NCI-H446 treated with DMSO at 0.1 percent for 48 hours (cell line): Measurements from ENCODE around the gene ALG2.

ENCODE experiments used
- DNase-seq: peaks from one replicate; lab custom pipeline; 2025; lab: John Stamatoyannopoulos, UW

Gene ALG2, protein sequence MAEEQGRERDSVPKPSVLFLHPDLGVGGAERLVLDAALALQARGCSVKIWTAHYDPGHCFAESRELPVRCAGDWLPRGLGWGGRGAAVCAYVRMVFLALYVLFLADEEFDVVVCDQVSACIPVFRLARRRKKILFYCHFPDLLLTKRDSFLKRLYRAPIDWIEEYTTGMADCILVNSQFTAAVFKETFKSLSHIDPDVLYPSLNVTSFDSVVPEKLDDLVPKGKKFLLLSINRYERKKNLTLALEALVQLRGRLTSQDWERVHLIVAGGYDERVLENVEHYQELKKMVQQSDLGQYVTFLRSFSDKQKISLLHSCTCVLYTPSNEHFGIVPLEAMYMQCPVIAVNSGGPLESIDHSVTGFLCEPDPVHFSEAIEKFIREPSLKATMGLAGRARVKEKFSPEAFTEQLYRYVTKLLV

DNA sequence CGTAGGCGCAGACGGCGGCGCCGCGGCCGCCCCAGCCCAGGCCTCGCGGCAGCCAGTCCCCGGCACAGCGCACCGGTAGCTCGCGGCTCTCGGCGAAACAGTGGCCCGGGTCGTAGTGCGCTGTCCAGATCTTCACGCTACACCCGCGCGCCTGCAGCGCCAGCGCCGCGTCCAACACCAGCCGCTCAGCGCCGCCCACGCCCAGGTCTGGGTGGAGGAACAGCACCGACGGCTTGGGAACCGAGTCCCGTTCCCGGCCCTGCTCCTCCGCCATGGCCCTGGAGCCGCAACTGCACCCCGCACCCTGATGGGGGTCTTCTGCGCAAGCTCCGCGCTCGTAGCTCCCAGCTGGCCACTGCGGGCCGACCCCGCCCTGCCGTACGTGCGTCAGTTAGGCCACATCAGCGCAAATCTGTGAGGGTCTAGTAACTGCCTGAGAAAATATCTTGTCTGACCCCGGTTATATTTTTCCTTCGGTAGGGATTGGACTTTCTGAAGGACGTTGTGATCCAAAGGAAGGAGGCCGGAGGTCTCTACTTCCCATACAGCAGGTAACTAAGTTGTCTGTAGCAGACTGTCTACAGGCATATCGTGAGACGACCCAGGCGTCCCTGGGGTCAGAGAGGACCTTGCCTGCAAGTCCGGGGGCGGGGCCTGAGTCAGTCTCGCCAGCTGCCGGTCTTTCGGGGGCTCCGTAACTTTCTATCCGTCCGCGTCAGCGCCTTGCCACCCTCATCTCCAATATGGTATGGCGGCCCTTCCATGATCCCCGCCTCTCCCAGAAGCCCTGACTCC is at the start of gene ALG2, which contains the start of gene SEC61B:
Gene ALG2 (minus strand): TSS at position 322 of the 795 bp plus-strand sequence. CDS start 48 bp downstream, at position 274.
Gene SEC61B (plus strand): TSS at position 662 of the 795 bp plus-strand sequence. CDS start 82 bp downstream, at position 744.
- DNase-seq: peak; percentile 83

GRCh38 chr9:99270491-99270890 is 48.7 kb upstream of the ALG2 start:
- no peak for DNase-seq

- no peak for DNase-seq
These were observed 47.7 kb upstream of the ALG2 start for GRCh38 chr9:99269416-99269815.

DNA sequence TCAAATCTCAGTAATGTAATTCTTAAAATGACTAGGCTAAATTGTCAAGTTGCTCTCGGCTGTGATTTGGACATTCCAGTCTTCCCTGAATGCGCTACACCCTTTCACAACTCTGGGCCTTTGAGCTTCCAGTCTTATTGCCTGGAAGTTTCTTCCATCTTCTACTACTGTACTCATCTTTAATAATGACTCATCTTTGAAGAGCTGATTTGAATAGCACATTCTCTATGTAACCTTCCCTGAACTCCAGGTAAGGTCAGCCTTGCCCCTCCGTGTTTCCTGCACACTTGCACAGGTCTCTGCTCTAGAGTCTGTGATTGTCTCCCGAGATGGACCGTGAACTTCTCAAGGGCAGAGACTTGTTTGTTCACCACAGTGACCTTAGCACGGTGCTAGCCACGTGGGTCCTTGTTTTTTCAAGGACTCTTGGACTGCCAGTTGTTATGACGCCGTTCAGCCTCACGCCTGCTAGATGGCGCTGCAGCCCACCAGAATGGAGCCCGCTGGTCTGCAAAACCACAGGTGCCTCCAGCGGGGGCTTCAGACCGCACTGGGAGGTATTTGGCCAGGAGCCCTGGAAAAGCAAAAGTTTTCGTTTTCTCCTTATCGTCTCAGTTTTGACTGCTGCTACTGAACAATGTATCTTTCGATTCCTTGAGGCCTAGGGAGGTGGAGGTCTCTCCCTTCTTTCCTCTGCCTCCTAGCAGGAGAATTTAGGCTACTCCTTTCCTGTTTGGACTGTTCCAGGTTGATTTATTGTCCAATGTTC is 44.7 kb upstream of the ALG2 start:
- no peak for DNase-seq

GRCh38 chr9:99265691-99266090 is 43.9 kb upstream of the ALG2 start:
- DNase-seq: no peak

GRCh38 chr9:99264070-99264680 is 42.4 kb upstream of the ALG2 start:
- no peak for DNase-seq

GRCh38 chr9:99262949-99263418 is 41.2 kb upstream of the ALG2 start:
- no peak for DNase-seq

- no peak for DNase-seq
These were observed 40.2 kb upstream of the ALG2 start for GRCh38 chr9:99261923-99262322.

GRCh38 chr9:99259231-99259918 is 37.6 kb upstream of the ALG2 start:
- no peak for DNase-seq

- no peak for DNase-seq
These were observed 36.1 kb upstream of the ALG2 start for GRCh38 chr9:99257723-99258389.

GRCh38 chr9:99255651-99256050 is 33.9 kb upstream of the ALG2 start:
- DNase-seq: no peak

DNA sequence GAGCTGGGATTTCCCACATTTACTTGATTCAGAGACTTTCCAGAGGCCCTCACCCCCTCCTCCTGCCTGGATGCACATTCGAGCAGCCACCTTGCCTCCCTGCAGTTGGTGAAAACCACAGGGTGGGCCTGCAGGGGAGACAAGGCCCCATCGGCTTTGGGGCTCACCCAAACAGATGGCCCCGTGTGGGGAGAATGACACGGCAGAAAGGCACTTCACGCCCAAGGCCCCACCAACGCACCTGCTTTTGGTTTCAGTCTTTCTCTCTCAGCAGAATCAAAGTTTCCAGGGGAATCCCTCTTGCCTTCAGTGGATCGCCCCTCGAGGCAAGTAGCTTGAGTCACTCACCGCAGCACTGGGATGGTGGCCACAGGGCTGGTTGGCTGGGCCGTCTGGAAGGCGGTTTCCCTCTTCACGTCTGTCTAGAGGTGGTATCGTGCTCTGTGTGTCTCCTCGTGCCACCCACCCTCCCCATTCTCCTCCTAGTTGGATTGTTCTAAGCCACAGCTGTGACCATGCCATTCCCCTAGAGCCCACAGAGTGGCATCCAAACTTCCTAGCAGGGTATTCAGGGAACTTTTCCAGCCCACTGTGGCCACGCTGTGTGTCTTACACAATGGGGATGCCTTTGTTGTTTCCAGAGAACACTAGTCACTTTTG is 32.2 kb upstream of the ALG2 start:
- no peak for DNase-seq

- no peak for DNase-seq
These were observed 31.4 kb upstream of the ALG2 start for GRCh38 chr9:99253134-99253533.

GRCh38 chr9:99251157-99251556 is 29.4 kb upstream of the ALG2 start:
- DNase-seq: no peak

DNA sequence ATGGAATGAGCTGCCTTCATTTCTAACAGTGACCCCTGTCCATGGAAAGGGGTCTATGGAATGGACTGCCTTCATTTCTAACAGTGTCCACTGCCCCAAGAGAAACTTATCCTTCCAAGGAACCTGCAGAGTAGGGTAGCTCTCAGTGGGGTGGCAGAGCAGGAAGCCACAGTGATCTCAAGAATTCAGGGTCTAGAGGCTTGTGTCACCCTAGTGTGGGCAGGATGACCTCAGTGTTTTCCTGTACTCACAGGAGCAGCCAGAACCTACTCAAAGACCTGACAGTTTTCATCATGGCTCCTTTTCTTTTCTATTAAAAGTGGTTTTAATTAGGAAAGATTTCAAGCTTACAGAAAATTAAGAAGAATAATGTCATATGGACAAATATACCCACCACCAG is 27.9 kb upstream of the ALG2 start:
- no peak for DNase-seq

DNA sequence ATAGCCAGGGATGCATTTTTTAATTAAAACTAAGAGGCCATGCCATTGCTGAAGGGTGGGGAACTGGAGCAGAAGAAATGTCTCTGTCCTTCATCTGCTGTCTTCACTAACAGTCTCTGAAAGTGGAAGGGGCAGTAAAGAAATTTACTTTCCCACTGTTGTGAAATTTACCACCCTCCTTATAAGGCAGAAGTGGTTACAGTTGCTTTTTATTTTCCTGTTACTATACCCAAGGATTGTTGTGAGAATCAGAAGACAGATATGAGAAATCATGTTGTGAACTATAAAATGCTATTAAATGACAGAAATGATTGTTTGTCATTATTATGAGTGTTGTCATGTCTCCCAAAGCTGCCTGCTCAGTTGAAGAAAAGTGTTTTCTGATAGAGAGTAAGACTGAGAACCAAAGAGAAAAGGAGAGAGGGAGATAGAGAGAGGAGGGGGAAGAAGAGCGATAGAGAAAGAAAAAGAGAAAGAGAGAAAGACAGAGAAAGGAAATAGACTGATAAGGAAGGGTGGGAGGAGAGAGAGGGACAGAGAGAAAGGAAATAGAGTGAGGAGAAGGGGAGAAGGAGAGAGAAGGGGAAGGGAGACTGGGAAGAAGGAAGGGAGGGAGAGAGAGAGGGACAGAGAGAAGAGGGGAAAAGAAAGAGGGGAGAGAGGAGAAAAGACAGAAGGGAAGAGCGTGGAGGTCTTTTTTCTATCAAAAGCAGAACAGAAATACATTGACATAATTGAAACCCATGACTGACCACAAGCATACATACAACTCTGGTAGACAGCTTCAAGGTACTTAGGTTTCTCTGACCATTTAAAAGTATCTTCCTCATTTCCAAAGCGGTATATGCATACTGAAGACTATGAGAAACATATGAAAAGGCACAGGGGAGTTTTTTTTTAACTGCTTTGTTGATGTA is 22.9 kb upstream of the ALG2 start:
- no peak for DNase-seq

DNA sequence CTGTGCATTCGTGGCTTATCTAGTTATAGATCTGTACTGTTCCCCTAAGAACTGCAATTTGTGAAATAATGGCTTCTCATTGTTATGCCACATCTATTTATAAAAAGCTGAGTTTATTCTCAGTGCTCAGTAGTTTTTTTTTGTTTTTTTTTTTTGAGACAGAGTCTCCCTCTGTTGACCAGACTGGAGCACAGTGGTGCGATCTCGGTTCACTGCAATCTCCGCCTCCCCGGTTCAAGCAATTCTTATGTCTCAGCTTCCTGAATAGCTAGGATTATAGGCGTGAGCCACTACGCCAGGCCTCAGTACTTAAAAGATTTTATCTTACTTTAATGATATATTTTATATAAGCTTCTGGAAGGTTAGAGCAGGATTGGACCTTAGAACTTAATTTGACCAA is 19.4 kb upstream of the ALG2 start:
- no peak for DNase-seq

- DNase-seq: no peak
These were observed 17.8 kb upstream of the ALG2 start for GRCh38 chr9:99239341-99240060.
